ENCODE results near the gene EYA2. TPM values are rescaled to one million over a fixed set of nuclear protein-coding genes. Genes with fewer than 3 reads are reported as not detected.

The EYA2 gene
- polyA plus RNA-seq, 4 donors: 0.50 to 0.70 TPM; not detected in 2

DNA sequence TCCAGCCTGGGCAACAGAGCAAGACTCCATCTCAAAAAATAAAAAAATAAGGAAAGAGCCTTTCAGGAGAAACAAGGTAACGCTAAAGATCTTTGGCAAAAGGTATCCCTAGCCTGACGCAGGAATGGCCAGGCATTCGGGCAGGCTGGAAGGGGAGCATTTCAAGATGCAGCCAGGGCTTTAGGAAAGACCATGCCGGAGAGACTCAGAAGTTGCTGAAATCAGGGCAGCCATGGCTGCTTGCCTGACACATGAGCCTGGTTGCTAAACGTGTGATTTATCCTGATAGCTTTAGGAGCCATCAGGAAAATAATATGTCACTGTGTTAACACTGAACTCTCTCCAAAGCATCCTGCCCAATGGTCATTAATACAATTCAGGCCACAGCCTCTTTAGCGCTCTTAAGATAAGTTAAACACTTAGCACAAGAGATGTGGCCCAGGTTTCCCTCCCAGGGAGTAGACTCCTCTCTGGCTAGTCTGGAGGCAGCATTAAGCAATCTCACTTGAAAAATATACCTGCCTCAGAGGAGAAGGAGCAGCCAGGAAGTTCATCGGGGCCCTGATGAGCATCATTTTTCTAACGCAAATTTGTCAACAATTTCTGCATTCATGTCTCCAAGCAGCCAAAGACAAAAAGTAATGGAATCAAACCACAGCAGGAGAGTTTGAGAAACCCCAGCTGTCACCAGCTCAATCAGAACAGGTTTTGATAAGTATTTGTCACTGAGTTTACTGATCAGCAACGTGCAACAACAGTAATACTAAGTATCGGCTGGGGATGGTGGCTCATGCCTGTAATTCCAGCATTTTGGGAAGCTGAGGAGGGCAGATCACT is 261.9 kb downstream of the EYA2 start:
- FAIRE-seq: no peak
- no peak for DNase-seq
- Histone ChIP-seq H3K4me3 (ENCODE audit: low read depth in 1 of 3, low read length in 3 of 3) (no peak overlapping the region), H3K9me3 (ENCODE audit: control insufficient read depth in 2 of 2, insufficient read depth in 1 of 2, low read depth in 1 of 2, low read length in 1 of 2) (no peaks in the 10 kb centered on the region), H3K27ac (ENCODE audit: low read depth in 1 of 3, low read length in 2 of 3) (no peak overlapping the region), H3K4me1 (ENCODE audit: control insufficient read depth in 3 of 3, insufficient read depth in 2 of 3, low read depth in 1 of 3, low read length in 2 of 3) (no peaks in the 10 kb centered on the region), H3K27me3 (ENCODE audit: control insufficient read depth in 3 of 3, insufficient read depth in 3 of 3, low read length in 3 of 3) (no peaks in the 10 kb centered on the region), H3K36me3 (ENCODE audit: control insufficient read depth in 3 of 3, insufficient read depth in 2 of 3, low read depth in 1 of 3, low read length in 3 of 3) (no peaks in the 10 kb centered on the region)
- WGBS, 3 donors: 57 to 72% (median 68%) methylated on average over 10 of the region's 10 CpGs

DNA sequence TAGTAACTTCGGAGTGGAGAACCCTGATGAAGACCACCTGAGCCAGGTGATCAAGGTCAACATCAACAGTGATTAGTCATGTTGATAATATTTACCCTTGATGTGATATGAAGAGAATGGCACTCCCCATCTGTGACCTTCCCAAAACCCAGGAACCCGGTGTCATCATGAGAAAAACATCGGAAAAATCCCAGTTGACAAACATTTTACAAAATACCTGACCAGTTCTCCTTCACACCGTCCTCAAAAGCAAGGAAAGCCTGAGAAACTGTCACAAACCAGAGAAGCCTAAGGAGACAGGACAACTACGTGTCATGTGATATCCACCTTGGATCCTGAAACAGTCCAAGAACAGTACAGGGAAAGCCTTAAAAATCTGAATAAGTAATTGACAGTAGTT is 264.5 kb downstream of the EYA2 start:
- Histone ChIP-seq H3K27me3 (ENCODE audit: control insufficient read depth in 3 of 3, insufficient read depth in 3 of 3, low read length in 3 of 3) (no peaks in the 10 kb centered on the region), H3K4me1 (ENCODE audit: control insufficient read depth in 3 of 3, insufficient read depth in 2 of 3, low read depth in 1 of 3, low read length in 2 of 3) (no peaks in the 10 kb centered on the region), H3K4me3 (ENCODE audit: low read depth in 1 of 3, low read length in 3 of 3) (no peak overlapping the region), H3K27ac (ENCODE audit: low read depth in 1 of 3, low read length in 2 of 3) (no peak overlapping the region), H3K36me3 (ENCODE audit: control insufficient read depth in 3 of 3, insufficient read depth in 2 of 3, low read depth in 1 of 3, low read length in 3 of 3) (no peaks in the 10 kb centered on the region), H3K9me3 (ENCODE audit: control insufficient read depth in 2 of 2, insufficient read depth in 1 of 2, low read depth in 1 of 2, low read length in 1 of 2) (no peaks in the 10 kb centered on the region)
- FAIRE-seq: no peak
- 64 to 85% (median 68%) methylated on average over 5 of the region's 5 CpGs for WGBS, 3 donors
- no peak for DNase-seq

DNA sequence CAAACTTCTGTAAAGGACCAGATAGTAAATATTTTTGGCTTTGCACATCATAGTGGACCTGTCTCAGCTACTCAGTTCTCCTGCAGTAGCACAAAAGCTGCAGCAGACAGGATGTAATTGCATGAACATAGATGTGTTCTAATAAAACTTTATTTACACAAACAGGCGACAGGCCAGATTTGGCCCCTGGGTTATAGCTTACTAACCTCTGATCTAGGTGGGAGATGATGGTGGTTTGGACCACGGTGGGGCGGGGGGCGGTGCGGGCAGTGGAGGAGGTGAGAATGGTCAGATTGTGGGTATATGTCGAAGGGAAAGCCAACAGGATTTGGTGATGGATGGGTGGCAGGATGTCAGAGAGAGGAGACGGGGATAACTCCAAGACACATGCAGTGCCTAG is 265.6 kb downstream of the EYA2 start:
- Histone ChIP-seq H3K27ac (ENCODE audit: low read depth in 1 of 3, low read length in 2 of 3) (no peak overlapping the region), H3K4me3 (ENCODE audit: low read depth in 1 of 3, low read length in 3 of 3) (no peak overlapping the region), H3K27me3 (ENCODE audit: control insufficient read depth in 3 of 3, insufficient read depth in 3 of 3, low read length in 3 of 3) (no peaks in the 10 kb centered on the region), H3K9me3 (ENCODE audit: control insufficient read depth in 2 of 2, insufficient read depth in 1 of 2, low read depth in 1 of 2, low read length in 1 of 2) (no peaks in the 10 kb centered on the region), H3K4me1 (ENCODE audit: control insufficient read depth in 3 of 3, insufficient read depth in 2 of 3, low read depth in 1 of 3, low read length in 2 of 3) (no peaks in the 10 kb centered on the region), H3K36me3 (ENCODE audit: control insufficient read depth in 3 of 3, insufficient read depth in 2 of 3, low read depth in 1 of 3, low read length in 3 of 3) (no peaks in the 10 kb centered on the region)
- FAIRE-seq (no peak), DNase-seq (no peak)
- WGBS, 3 donors: 90 to 93% (median 92%) methylated on average over 7 of the region's 7 CpGs

DNA sequence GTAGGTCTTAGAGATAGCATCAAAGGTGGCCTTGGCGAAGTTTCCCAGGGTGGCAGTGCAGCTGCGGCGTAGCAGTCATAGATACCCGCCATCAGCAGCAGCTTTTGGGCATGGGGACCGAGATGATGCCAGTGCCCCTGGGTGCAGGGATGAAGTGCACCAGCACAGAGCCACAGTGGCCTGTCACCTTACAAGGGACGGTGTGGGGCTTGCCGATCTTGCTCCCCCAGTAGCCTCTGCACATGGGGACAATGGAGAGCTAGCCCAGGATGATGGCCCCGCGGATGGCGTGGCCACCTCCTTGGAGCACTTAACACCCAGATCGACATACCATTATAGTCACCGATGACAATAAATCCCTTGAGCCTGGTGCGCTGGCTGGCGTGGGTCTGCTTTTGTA is 266.3 kb downstream of the EYA2 start:
- Histone ChIP-seq H3K4me3 (ENCODE audit: low read depth in 1 of 3, low read length in 3 of 3) (no peak overlapping the region), H3K4me1 (ENCODE audit: control insufficient read depth in 3 of 3, insufficient read depth in 2 of 3, low read depth in 1 of 3, low read length in 2 of 3) (no peaks in the 10 kb centered on the region), H3K36me3 (ENCODE audit: control insufficient read depth in 3 of 3, insufficient read depth in 2 of 3, low read depth in 1 of 3, low read length in 3 of 3) (no peaks in the 10 kb centered on the region), H3K27me3 (ENCODE audit: control insufficient read depth in 3 of 3, insufficient read depth in 3 of 3, low read length in 3 of 3) (no peaks in the 10 kb centered on the region), H3K27ac (ENCODE audit: low read depth in 1 of 3, low read length in 2 of 3) (no peak overlapping the region), H3K9me3 (ENCODE audit: control insufficient read depth in 2 of 2, insufficient read depth in 1 of 2, low read depth in 1 of 2, low read length in 1 of 2) (no peaks in the 10 kb centered on the region)
- no peak for DNase-seq
- WGBS, 3 donors: 81 to 86% (median 84%) methylated on average over 14 of the region's 14 CpGs
- no peak for FAIRE-seq

DNA sequence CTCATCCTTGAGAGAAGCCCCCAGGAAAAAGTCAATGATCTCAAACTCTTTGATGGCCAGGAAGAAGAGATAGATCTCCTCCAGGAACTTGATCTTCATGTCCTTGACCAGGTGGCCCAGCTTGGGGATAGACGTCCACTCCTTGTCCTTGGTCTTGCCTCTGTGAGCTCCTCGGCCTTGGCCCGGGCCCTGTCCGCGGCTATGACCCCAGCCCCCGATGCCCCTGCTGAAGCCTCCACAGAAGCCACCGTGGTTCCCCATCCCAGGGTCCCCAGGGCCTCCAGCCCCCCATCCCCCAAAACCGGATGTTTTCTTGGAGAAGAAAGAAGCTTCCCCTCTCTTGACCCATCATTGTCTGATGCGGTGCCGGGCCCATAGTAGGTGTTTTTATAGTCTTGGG is 266.8 kb downstream of the EYA2 start:
- H3K4me1 ChIP-seq (ENCODE audit: control insufficient read depth in 3 of 3, insufficient read depth in 2 of 3, low read depth in 1 of 3, low read length in 2 of 3): no peaks in the 10 kb centered on the region
- H3K9me3 ChIP-seq (ENCODE audit: control insufficient read depth in 2 of 2, insufficient read depth in 1 of 2, low read depth in 1 of 2, low read length in 1 of 2): no peaks in the 10 kb centered on the region
- FAIRE-seq (no peak), DNase-seq (no peak)
- H3K4me3 ChIP-seq (ENCODE audit: low read depth in 1 of 3, low read length in 3 of 3): no peak overlapping the region
- 84 to 91% (median 90%) methylated on average over 10 of the region's 10 CpGs for WGBS, 3 donors
- H3K36me3 ChIP-seq (ENCODE audit: control insufficient read depth in 3 of 3, insufficient read depth in 2 of 3, low read depth in 1 of 3, low read length in 3 of 3): no peaks in the 10 kb centered on the region
- H3K27me3 ChIP-seq (ENCODE audit: control insufficient read depth in 3 of 3, insufficient read depth in 3 of 3, low read length in 3 of 3): no peaks in the 10 kb centered on the region
- no peak overlapping the region for H3K27ac ChIP-seq (ENCODE audit: low read depth in 1 of 3, low read length in 2 of 3)

DNA sequence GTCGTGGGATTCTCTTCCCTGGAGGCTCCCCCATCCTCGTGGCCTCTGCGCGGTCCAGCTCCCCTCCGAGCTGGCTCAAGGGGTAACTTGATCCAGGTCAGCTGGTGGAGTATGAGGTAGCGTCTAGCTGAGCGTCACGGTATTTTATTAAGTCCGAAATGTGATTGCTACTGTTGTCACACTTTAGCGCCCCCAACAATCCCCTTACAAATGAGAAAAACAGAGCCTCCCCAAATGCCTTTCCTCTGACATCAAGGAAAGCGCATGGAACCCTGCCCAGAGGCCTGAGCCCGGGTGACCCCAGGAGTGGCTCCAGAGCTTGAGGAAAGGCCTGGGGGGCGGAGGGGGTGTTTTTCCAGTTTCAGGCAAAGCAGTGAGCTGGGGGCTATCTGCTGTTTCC is 269.5 kb downstream of the EYA2 start:
- FAIRE-seq: no peak
- H3K36me3 ChIP-seq (ENCODE audit: control insufficient read depth in 3 of 3, insufficient read depth in 2 of 3, low read depth in 1 of 3, low read length in 3 of 3): no peaks in the 10 kb centered on the region
- no peaks in the 10 kb centered on the region for H3K9me3 ChIP-seq (ENCODE audit: control insufficient read depth in 2 of 2, insufficient read depth in 1 of 2, low read depth in 1 of 2, low read length in 1 of 2)
- no peak overlapping the region for H3K4me3 ChIP-seq (ENCODE audit: low read depth in 1 of 3, low read length in 3 of 3)
- WGBS, 3 donors: 88 to 89% (median 88%) methylated on average over 13 of the region's 13 CpGs
- no peak for DNase-seq
- no peaks in the 10 kb centered on the region for H3K27me3 ChIP-seq (ENCODE audit: control insufficient read depth in 3 of 3, insufficient read depth in 3 of 3, low read length in 3 of 3)
- no peaks in the 10 kb centered on the region for H3K4me1 ChIP-seq (ENCODE audit: control insufficient read depth in 3 of 3, insufficient read depth in 2 of 3, low read depth in 1 of 3, low read length in 2 of 3)
- H3K27ac ChIP-seq (ENCODE audit: low read depth in 1 of 3, low read length in 2 of 3): no peak overlapping the region

DNA sequence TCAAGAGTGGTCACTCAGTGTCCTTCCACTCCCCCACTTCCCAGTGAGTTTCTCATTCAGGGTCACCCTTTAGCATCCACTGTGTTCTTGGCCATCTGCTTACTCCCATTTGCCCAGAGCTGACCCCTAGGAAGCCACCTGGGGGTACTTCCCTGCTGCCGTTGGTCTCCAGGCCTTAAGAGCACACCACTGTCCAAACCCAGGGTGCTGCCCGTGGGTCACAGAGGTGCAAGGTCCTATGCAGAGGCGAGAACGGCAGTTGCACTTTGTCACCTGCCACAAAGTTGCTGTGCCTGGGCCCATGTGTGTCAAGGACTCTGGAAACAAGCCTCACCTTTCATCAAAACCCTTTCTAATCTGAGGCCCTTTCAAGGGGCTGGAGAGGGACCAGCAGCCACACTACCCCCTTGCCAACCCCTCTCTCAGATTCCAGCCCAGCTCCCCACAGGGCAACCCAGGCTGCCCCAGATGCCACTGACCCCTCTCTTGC is 270.8 kb downstream of the EYA2 start:
- no peaks in the 10 kb centered on the region for H3K4me1 ChIP-seq (ENCODE audit: control insufficient read depth in 3 of 3, insufficient read depth in 2 of 3, low read depth in 1 of 3, low read length in 2 of 3)
- no peaks in the 10 kb centered on the region for H3K36me3 ChIP-seq (ENCODE audit: control insufficient read depth in 3 of 3, insufficient read depth in 2 of 3, low read depth in 1 of 3, low read length in 3 of 3)
- 27 to 73% (median 47%) methylated on average over 4 of the region's 4 CpGs for WGBS, 3 donors
- no peak overlapping the region for H3K4me3 ChIP-seq (ENCODE audit: low read depth in 1 of 3, low read length in 3 of 3)
- DNase-seq (no peak), FAIRE-seq (no peak)
- H3K27me3 ChIP-seq (ENCODE audit: control insufficient read depth in 3 of 3, insufficient read depth in 3 of 3, low read length in 3 of 3): no peaks in the 10 kb centered on the region
- no peaks in the 10 kb centered on the region for H3K9me3 ChIP-seq (ENCODE audit: control insufficient read depth in 2 of 2, insufficient read depth in 1 of 2, low read depth in 1 of 2, low read length in 1 of 2)
- H3K27ac ChIP-seq (ENCODE audit: low read depth in 1 of 3, low read length in 2 of 3): no peak overlapping the region

DNA sequence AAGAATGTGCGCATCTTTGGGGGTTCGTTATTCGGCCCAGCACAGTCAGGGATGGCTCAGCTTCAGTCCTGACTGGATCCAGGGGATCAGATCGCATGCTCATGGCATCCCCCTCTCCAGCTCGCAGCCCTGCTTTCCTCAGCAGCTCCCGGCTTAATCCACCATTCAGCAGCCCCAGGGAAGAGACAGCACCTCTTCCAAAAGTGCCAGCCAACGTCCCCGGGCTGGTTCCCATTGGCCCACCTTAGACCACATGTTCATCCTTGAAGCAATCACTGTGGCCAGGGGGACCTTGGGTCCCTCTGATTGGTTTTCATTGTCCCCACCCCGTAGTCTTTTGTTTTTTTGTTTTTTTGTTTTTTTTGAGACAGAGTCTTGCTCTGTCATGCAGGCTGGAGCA is 273.2 kb downstream of the EYA2 start:
- Histone ChIP-seq H3K4me1 (ENCODE audit: control insufficient read depth in 3 of 3, insufficient read depth in 2 of 3, low read depth in 1 of 3, low read length in 2 of 3) (no peaks in the 10 kb centered on the region), H3K27me3 (ENCODE audit: control insufficient read depth in 3 of 3, insufficient read depth in 3 of 3, low read length in 3 of 3) (no peaks in the 10 kb centered on the region), H3K36me3 (ENCODE audit: control insufficient read depth in 3 of 3, insufficient read depth in 2 of 3, low read depth in 1 of 3, low read length in 3 of 3) (no peaks in the 10 kb centered on the region), H3K27ac (ENCODE audit: low read depth in 1 of 3, low read length in 2 of 3) (no peak overlapping the region), H3K4me3 (ENCODE audit: low read depth in 1 of 3, low read length in 3 of 3) (no peak overlapping the region), H3K9me3 (ENCODE audit: control insufficient read depth in 2 of 2, insufficient read depth in 1 of 2, low read depth in 1 of 2, low read length in 1 of 2) (no peaks in the 10 kb centered on the region)
- FAIRE-seq: no peak
- WGBS, 3 donors: 80 to 88% (median 84%) methylated on average over 9 of the region's 9 CpGs
- no peak for DNase-seq

DNA sequence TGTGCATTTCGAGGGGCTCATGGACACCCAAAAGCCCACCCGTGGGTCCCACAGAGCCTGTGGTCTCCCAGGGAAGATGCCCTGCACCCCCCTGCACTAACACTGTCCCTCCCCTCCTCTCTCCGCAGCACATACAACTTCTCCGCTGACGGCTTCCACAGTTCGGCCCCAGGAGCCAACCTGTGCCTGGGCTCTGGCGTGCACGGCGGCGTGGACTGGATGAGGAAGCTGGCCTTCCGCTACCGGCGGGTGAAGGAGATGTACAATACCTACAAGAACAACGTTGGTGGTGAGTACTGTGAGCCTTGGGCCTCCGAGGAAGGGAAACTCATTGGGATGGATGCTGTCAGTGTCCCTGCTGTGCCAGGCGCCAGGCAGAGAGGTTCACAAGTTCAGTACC is 277.9 kb downstream of the EYA2 start:
- FAIRE-seq: no peak

More for the DNA sequence above, 277.9 kb downstream of the EYA2 start:
- H3K36me3 ChIP-seq (ENCODE audit: control insufficient read depth in 3 of 3, insufficient read depth in 2 of 3, low read depth in 1 of 3, low read length in 3 of 3): no peaks in the 10 kb centered on the region
- WGBS, 3 donors: 76 to 86% (median 85%) methylated on average over 16 of the region's 16 CpGs
- no peak overlapping the region for H3K27ac ChIP-seq (ENCODE audit: low read depth in 1 of 3, low read length in 2 of 3)
- no peaks in the 10 kb centered on the region for H3K9me3 ChIP-seq (ENCODE audit: control insufficient read depth in 2 of 2, insufficient read depth in 1 of 2, low read depth in 1 of 2, low read length in 1 of 2)
- no peaks in the 10 kb centered on the region for H3K4me1 ChIP-seq (ENCODE audit: control insufficient read depth in 3 of 3, insufficient read depth in 2 of 3, low read depth in 1 of 3, low read length in 2 of 3)
- DNase-seq: no peak
- no peak overlapping the region for H3K4me3 ChIP-seq (ENCODE audit: low read depth in 1 of 3, low read length in 3 of 3)
- no peaks in the 10 kb centered on the region for H3K27me3 ChIP-seq (ENCODE audit: control insufficient read depth in 3 of 3, insufficient read depth in 3 of 3, low read length in 3 of 3)

All from small intestine (tissue), 7 donors.